Testis (tissue), 2 donors: ENCODE results near the gene LACC1.

Source experiments
- CTCF ChIP-seq, 3 experiments: fragments of 450-650 bp in 2 of 3; fragments of 200-600 bp in 1 of 3; sonication (generic) in 1 of 3; IDR thresholded peaks; one replicate each; pipeline ENCODE4 v1.5.1; 2016 to 2019; ENCODE audit warnings: antibody characterized with exemption in 3 of 3, mild to moderate bottlenecking in 2 of 3, moderate library complexity in 1 of 3
- POLR2A ChIP-seq: fragments of 450-650 bp; IDR thresholded peaks from one replicate; pipeline ENCODE4 v1.6.1; 2017; ENCODE audit warnings: antibody characterized with exemption, mild to moderate bottlenecking, moderate library complexity

- no peak for TF ChIP-seq CTCF (IDR thresholded peaks at IDR 0.05)
- TF ChIP-seq POLR2A = no peak
Measured at GRCh38 chr13:43846496-43847158, 33.1 kb upstream of the LACC1 start.
